Nucleus accumbens (tissue), 56 donors: ENCODE measurements around the gene STARD6.
"Not testable (repeated sequence)": the region's sequence is repeated elsewhere in the genome, so short reads cannot be mapped to it uniquely, and the experiment has no call there.

Source experiments
- DNase-seq, 56 donors: peaks; one replicate each; lab custom pipeline; 2025; lab: John Stamatoyannopoulos, UW

Gene STARD6

DNA sequence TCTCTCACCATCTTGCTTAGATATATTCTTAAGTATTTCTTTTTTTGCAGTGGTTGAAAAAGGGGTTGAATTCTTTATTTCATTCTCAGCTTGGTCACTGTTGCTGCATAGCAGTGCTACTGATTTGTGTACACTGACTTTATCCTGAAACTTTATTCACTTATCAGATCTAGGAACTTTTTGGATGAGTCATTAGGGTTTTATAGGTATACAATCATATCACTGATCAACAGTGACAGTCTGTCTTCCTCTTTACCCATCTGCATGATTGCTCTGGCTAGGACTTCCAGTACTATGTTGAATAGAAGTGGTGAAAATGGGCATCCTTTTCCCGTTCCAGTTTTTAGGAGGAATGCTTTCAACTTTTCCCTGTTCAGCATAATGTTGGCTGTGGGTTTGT, 6.5 kb downstream of the STARD6 start:
- DNase-seq, result no peak

DNA sequence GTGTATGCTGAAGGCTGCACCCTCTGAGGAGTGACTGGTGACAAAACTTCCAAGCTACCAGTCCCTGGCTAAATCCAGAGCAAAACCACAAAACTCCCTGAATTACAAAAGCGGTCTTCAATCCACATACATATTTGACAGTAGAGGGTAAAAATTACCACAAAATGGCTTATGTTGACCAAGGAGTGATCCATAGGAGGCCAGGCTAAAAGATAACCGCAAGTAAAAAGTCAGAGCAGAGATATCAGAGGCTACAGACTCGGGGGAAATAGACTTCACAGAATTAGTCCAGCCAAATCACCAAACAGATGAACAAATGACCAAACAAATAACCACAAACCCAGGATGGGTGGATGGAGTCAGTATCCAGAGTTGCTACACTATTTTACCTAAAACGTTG, 19.4 kb downstream of the STARD6 start:
- no peak for DNase-seq

DNA sequence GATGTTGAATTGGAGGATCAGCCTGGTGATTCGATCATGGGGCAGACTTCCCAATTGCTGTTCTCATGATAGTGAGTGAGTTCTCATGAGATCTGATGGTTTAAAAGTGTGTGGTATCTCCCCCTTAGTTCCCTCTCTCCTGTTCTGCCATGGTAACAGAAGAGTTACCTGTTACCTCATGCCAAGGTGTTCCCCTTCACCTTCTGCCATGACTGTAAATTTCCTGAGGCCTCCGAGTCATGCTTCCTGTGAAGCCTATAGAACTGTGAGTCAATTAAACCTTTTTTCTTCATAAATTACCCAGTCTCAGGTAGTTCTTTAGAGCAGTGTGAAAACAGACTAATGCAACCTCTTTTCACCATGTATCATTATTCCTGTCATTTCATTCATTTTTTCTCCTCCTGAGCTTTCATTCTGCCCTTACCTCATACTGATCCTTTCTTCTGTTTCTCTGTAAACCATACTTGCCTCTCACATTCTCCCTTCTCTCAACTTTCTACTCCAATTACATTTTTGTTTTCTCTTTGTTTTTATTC, 22.0 kb downstream of the STARD6 start:
- DNase-seq, result no peak

DNA sequence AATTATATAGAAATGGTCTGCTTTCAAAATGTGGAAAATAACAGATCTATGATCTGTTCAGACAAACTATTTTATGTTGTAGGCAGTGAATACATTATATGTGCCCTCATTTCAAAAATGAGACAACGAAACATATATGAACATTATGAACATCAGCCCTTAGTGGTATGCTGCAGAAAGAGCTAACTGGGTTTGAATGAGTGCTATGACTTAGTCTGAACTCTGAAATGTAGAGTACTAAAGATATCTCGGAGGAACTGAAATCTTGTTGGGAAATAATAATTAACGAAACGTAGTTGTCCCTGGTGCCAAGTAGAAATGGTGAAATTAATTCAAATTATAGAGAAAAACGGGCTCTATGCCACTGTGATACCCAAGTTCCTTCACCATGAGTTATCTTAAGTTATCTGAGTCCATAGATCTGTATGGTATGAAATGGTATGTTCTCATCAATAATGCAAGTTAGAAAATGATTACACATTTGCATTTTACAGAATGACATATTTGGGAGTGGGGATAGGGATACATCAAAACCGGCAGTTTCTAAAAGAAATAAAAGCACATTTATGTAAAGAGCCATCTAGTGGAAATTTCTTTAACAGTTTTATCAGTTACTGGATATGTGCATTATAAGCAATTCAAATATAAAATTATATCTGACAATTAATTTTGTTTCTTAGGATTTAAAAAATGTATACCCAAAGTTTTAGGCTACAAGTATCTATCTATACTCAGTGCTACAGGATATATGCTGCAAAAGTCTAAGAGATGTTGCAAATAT, 26.7 kb downstream of the STARD6 start:
- DNase-seq, result no peak

DNA sequence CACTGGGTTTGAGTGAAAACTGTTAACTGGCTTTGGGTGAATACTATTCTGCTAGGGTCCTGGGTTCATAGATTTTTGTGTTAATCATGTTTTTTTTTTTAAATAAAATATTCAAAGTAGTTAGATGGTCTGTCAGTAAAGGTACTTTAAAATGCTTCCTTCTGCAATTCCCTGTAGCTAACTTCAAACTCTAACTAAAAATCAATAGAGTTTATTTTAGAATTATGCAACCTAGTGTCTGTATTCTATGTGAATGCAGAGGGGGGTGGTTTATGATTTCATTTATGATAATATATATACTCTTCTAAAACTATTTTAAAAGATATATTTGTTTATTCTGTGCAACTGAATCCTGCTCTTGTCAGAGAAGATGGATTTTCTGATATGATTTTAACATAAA, 27.9 kb downstream of the STARD6 start:
- no peak for DNase-seq

DNA sequence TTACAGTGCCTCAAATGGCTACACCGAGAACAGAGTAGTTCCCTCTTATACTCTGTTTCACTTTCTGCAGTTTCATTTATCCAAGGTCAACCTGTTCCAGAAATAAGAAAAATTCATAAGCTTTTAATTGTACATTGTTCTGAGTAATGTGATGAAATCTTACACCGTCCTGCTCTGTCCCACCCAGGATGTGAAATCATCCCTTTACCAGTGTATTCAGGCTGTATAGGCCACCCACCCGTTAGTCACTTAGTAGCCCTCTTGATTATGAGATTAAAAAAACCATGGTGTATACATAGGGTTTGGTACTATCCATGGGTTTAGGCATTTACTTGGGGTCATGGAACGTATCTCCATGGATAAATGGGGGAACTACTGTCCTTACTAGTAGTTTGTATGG, 29.8 kb downstream of the STARD6 start:
- DNase-seq, result no peak

DNA sequence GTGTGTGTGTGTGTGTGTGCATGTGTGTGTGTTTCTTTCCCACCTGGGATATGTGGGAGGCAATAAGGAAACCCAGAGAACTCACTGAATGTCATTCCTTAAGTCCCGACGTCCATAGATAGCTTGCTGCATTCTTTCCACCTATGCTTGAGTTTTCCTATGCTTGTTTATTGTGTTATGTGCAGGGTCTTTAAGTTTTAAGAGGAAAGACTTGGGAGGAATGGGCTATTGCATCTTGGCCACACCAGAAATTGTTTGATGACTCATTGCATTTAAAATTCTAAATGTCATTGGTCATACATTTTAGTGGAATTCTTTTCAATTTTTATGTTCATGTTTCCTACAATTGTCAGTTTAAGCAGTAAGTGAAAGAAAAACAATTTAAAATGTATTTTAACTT, 33.7 kb downstream of the STARD6 start:
- DNase-seq, result no peak

DNA sequence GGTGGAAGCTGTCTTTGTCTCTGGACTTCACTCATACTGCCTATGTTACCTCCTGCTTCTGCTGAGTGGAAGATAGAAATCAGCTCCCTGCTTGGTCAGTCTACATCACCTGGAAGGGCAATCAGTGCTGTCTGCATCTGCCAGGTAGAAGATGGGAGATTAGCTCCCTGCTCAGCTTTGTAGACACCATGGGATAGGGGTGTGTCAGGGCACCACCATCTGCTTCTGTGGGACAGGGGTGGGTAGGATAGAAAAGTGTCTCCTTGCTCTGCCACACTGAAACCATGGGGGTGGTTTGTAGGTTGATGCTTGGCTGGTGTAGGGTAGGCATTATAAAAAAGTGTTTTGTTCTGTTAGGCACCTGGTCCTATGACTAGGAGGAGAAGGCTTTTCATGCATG, 34.1 kb downstream of the STARD6 start:
- no peak for DNase-seq

DNA sequence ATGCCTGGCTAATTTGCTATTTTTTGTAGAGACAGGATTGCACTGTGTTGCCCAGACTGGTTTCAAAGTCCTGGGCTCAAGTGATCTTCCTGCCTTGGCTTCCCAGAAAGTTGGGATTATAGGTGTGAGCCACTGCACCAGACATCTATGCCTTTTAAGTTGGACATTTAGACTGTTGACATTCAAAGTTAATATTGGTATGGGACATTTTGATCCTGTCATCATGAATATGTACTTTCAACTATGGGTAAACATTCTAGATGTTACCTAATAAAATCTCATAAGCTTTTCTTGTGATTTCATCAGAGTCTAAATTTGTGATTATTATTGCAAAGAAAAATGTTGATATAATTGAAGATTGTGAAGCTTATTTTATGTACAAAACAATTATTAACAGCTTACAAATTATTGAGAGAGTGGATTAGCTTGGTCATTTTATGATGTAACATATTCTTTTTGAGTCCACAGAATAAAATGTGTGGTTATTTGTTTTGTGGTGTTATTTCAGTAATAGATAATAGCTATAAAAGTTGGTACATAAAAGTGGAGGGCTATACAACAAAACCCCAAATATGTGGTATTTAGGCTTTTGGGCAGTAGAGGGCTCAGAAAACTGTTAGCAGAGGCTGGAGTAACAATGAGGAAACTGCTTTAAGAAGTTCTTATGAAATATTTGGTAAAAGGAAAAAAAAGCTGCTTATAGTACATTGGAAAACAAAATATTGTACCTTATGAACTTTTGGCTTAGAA, 41.4 kb downstream of the STARD6 start:
- DNase-seq, result no peak

DNA sequence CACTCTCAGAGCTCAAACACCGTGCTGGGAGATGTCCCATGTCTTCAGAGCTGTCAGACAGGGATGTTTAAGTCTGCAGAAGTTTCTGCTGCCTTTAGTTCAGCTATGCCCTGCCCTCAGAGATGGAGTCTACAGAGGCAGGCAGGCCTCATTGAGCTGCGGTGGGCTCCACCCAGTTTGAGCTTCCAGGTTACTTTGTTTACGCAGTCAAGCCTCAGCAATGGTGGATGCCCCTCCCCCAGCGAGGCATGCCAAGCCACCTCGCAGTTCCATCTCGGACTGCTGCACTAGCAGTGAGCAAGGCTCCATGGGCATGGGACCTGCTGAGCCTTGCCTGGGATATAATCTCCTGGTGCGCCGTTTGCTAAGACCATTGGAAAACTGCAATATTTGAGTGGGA, 48.1 kb downstream of the STARD6 start:
- DNase-seq, result not testable (repeated sequence)

DNA sequence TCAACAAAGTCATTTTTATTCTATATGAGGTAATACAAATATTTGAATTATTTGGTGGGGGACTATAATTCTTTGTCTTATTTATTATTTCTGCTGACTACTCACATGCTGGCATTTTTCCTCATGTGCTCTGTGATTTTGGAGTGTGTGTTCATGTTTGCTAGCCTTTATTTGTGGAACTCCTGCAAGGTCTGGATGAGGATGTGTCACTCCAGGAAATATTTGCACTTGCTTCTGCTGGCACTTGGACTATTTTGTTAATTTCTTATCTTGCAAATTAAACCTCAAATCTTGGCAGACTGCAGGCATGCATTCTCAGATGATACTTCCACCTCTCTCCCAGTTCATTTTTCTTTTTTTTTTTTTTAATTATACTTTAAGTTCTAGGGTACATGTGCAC, 54.2 kb downstream of the STARD6 start:
- no peak for DNase-seq

DNA sequence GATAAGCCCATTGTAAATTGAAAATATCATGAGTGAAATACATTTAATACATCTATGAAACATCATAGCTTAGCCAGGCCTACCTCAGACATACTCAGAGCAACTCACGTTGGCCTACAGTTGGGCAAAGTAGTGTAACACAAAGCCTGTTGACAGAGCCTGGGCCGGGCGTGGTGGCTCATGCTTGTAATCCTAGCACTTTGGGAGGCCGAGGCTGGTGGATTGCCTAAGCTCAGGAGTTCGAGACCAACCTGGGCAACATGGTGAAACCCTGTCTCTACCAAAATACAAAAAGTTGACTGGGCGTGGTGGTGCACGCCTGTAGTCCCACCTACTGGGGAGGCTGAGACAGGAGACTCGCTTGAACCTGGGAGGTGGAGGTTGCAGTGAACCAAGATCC, 58.7 kb downstream of the STARD6 start:
- not testable (repeated sequence) for DNase-seq

DNA sequence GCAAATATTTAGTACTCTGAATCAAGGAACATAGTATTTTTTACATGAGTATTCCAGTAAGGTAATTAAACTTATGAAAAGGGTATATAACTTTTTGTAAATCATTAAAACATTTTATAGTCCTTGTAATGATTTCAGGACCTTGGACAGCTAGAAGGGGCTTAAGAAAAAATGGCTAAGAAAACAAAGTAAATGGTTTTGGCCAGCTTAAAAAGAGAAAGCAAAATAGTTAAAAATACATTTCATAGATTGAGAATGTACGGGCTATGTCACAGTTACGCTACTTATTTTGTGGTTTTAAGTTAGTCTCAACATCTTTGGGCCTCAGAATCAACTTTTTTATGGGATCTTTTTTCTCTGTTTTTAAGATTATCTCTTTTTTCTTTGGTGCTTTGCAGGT, 61.6 kb downstream of the STARD6 start:
- no peak for DNase-seq

DNA sequence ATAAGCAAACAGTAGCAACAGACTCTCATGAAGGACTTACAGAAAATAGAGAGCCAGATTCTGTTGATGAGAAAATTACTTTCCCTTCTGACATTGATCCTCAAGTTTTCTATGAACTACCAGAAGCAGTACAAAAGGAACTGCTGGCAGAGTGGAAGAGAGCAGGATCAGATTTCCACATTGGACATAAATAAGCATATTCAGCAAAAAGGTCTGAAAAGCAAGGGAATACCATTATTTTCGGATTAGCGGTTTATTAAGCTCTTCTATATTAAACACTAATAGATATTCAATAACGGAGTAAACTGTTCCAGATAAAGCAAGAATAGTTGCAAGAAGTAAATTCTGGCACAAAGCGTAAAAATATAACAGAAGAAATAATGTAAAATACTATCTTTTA, 63.4 kb downstream of the STARD6 start:
- no peak for DNase-seq

DNA sequence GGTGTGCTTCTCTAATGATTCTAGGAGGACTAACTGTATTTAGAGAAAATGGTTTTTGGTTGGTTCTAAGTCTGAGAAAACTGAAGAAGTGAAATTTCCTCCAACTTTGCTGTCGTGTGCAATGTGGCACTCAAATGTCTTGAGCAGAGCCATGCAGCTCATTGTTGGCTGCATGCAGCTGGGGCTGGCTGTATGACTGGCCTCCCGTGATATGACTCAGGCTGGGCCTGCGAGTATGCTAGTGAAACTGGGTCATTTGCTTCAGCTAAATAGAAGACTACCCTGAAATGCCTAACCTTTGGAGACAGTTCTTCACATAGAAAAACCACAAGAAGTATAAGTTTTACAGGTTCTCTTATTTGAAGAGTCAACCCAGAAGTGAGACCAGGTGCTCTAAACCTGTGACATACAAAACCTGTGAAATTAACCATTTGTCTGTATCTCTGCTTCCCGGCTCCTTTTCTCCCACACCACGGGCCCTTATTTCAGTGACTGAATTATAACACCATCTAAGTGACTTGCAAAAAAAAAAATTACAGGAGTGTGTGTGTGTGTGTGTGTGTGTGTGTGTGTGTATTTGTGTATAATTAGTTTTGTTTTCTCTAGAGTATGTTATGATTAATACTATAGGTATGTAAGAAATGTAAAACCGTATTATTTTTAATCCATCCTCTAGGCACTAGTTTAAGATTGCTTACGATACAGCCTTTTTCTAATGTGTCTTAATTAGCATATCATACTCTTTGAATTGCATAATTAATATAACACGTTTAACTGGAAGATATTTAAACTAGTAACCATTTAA, 72.5 kb downstream of the STARD6 start:
- peak in 1 of 56 donors; percentile 6 for DNase-seq

DNA sequence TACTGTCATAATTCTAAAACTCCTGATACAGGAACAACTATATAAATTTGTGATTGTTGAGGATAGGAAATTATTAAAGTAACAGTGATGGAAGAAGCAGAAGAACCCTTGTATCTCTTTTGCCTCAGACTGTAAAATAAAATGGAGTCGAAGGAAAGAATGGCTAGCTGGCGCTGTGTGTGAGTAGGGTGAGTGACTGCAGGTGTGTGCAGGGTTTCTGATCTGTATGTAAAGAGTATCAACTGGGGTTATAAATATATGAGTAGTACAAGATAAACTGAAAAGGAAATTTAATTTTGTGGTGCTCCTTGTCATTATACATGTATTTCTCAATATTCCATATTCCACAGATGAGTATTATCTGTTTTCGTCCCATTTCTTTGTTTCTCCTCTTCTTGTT, 73.1 kb downstream of the STARD6 start:
- no peak for DNase-seq

DNA sequence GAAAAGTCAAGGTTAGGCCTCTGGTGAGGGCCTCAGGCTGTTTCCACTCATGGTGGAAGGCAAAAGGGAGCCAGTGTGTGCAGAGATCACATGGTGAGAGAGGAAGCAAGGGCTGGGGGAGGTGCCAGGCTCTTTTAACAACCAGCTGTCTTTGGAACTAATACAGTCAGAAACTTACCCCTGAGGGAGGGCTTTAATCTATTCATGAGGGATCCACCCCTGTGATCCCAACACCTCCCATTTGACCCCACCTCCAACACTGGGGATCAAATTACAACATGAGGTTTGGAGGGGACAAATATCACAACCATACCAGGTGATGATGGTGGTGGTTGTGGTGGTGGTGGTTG, 77.5 kb downstream of the STARD6 start:
- no peak for DNase-seq

DNA sequence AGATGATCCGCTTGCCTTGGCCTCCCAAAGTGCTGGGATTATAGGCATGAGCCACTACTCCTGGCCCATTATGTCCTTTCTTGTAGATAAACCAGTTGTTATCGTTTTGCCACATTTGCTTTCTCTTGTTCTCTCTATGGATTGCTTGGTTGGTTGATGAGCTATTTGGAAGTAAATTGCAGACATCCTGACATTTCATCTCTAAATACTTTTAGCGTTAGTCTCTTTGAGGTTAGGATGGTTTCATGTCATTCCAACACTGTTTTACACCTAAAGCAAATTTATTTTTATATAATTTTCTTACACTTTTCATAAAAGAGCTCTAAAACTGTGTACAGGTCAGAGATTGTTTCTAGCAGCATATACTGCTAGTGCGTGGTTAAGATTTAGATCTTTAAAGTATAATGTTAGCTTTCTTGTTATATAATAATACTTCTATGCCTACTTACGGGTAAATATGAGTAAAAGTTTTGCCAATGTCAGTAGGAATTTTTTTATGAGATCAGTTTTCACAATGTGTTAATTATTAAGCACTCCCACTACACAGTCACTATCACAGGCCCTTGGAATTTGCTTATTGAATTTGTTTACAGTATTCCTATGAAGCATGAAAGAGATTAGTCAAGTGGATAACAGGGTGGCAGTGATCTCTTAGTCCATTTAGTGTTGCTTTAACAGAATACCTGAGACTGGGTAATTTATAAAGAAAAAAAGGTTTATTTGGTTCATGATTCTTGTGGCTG, 78.0 kb downstream of the STARD6 start:
- no peak for DNase-seq

DNA sequence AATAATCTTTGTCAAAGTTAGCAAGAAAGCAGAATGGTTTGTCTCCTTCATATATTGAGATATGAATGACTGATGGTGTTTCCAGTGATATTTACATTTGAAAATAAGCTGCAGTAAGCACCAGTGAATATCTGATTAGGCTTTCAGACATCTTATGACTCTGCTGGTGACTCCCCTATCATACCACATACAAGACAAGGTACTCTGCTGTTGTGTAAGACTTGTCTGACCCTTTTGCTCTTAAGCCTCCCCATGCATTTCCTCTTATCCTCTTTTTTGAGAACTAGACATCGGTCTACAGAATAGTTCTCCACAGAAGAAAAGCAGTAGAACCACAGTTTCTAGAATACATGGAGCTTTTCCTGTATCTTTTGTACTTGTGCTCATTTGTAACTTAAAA, 79.0 kb downstream of the STARD6 start:
- no peak for DNase-seq

DNA sequence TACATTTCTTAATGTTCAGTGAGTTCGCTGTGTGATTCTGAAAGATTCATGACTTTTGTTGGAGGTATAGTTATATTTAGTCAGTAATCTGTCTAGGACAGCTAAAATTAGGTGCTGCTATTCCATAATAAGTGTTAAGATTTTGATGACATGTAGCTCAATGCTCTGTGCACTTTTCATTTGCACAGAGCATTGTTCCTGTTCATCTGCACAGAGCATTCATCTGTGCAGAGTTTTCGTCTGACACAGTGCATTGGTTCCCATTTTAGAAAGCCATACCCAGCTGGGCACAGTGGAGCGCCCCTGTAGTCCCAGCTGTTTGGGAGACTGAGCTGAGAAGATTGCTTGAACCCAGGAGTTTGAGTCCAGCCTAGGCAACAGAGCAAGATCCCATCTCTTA, 79.8 kb downstream of the STARD6 start:
- peak in 2 of 56 donors; percentile 8 to 17 for DNase-seq
